GM04504 (cell line): Measurements from ENCODE around the gene ALOX5AP.

Experiments
- DNase-seq: peaks from one replicate; pipeline ENCODE4 v3.0.0-alpha.2; 2012; ENCODE audit warnings: low read depth

ALOX5AP gene

GRCh38 chr13:30759748-30760147 is 24.4 kb downstream of the ALOX5AP start:
- DNase-seq, result no peak

GRCh38 chr13:30762643-30763042 is 27.3 kb downstream of the ALOX5AP start:
- no peak for DNase-seq

GRCh38 chr13:30763786-30764413 is 28.6 kb downstream of the ALOX5AP start:
- no peak for DNase-seq

GRCh38 chr13:30766231-30766630 is 30.9 kb downstream of the ALOX5AP start:
- DNase-seq, result no peak

GRCh38 chr13:30770929-30771328 is 35.6 kb downstream of the ALOX5AP start:
- DNase-seq, result no peak

- no peak for DNase-seq
Observed at GRCh38 chr13:30773561-30773960, 38.2 kb downstream of the ALOX5AP start.

GRCh38 chr13:30774214-30774730 is 38.9 kb downstream of the ALOX5AP start:
- no peak for DNase-seq

- no peak for DNase-seq
Observed at GRCh38 chr13:30776661-30777060, 41.3 kb downstream of the ALOX5AP start.

- DNase-seq, result no peak
Observed at GRCh38 chr13:30779016-30779415, 43.7 kb downstream of the ALOX5AP start.

GRCh38 chr13:30779608-30780007 is 44.3 kb downstream of the ALOX5AP start:
- DNase-seq, result no peak

GRCh38 chr13:30780338-30780981 is 45.1 kb downstream of the ALOX5AP start:
- no peak for DNase-seq

GRCh38 chr13:30785191-30785850 is 50.0 kb downstream of the ALOX5AP start:
- no peak for DNase-seq

- no peak for DNase-seq
Observed at GRCh38 chr13:30786648-30787047, 51.3 kb downstream of the ALOX5AP start.

GRCh38 chr13:30787738-30788525 is 52.6 kb downstream of the ALOX5AP start:
- DNase-seq, result no peak

GRCh38 chr13:30789166-30789862 is 54.0 kb downstream of the ALOX5AP start:
- no peak for DNase-seq

GRCh38 chr13:30790592-30790991 is 55.2 kb downstream of the ALOX5AP start:
- DNase-seq, result no peak

GRCh38 chr13:30791354-30792001 is 56.1 kb downstream of the ALOX5AP start:
- DNase-seq, result peak; percentile 53

GRCh38 chr13:30792285-30793000 is 57.1 kb downstream of the ALOX5AP start:
- DNase-seq, result peak; percentile 83

- DNase-seq, result no peak
Observed at GRCh38 chr13:30796132-30796572, 60.8 kb downstream of the ALOX5AP start.
